GM19395 (cell line): ENCODE measurements around the gene AXDND1.
A peak's percentile ranks its signal among the peaks of the same experiment; 100 is the strongest.
"Not testable (repeated sequence)": the region's sequence is repeated elsewhere in the genome, so short reads cannot be mapped to it uniquely, and the experiment has no call there.

Experiments
- ATAC-seq: cut with Tn5 transposase; IDR thresholded peaks from one replicate; pipeline ENCODE4 v1.9.1; 2021; ENCODE audit warnings: mild to moderate bottlenecking, moderate library complexity; ENCODE audit not compliant: unreplicated experiment

Gene AXDND1

GRCh38 chr1:179365342-179366092 is at the start of gene AXDND1:
TSS of gene AXDND1 (plus strand) at chr1:179365971. CDS start at chr1:179366510, 539 bp downstream.
- peak; percentile 99 for ATAC-seq

- ATAC-seq = no peak
Measured at GRCh38 chr1:179318491-179318890, 47.3 kb upstream of the AXDND1 start.

GRCh38 chr1:179321533-179322216 is 44.1 kb upstream of the AXDND1 start:
- ATAC-seq = no peak

- no peak for ATAC-seq
Measured at GRCh38 chr1:179322557-179322956, 43.2 kb upstream of the AXDND1 start.

- ATAC-seq = no peak
Measured at GRCh38 chr1:179323436-179323835, 42.3 kb upstream of the AXDND1 start.

- ATAC-seq = no peak
Measured at GRCh38 chr1:179325836-179326235, 39.9 kb upstream of the AXDND1 start.

- ATAC-seq = no peak
Measured at GRCh38 chr1:179326746-179327145, 39.0 kb upstream of the AXDND1 start.

GRCh38 chr1:179327196-179327595 is 38.6 kb upstream of the AXDND1 start:
- ATAC-seq = no peak

- ATAC-seq = no peak
Measured at GRCh38 chr1:179327679-179328078, 38.1 kb upstream of the AXDND1 start.

GRCh38 chr1:179329862-179330261 is 35.9 kb upstream of the AXDND1 start:
- ATAC-seq = no peak

- no peak for ATAC-seq
Measured at GRCh38 chr1:179334440-179334839, 31.3 kb upstream of the AXDND1 start.

- no peak for ATAC-seq
Measured at GRCh38 chr1:179337288-179337687, 28.5 kb upstream of the AXDND1 start.

- no peak for ATAC-seq
Measured at GRCh38 chr1:179337942-179338560, 27.7 kb upstream of the AXDND1 start.

- no peak for ATAC-seq
Measured at GRCh38 chr1:179340918-179341317, 24.9 kb upstream of the AXDND1 start.

- ATAC-seq = no peak
Measured at GRCh38 chr1:179341943-179342547, 23.7 kb upstream of the AXDND1 start.

- ATAC-seq = no peak
Measured at GRCh38 chr1:179342740-179343404, 22.9 kb upstream of the AXDND1 start.

- no peak for ATAC-seq
Measured at GRCh38 chr1:179351281-179351680, 14.5 kb upstream of the AXDND1 start.

GRCh38 chr1:179352236-179352635 is 13.5 kb upstream of the AXDND1 start:
- no peak for ATAC-seq

- ATAC-seq = no peak
Measured at GRCh38 chr1:179353546-179353945, 12.2 kb upstream of the AXDND1 start.

- not testable (repeated sequence) for ATAC-seq
Measured at GRCh38 chr1:179361631-179362030, 4.1 kb upstream of the AXDND1 start.
